ENCODE data around the gene TNP2.
A peak's percentile ranks its signal among the peaks of the same experiment; 100 is the strongest.

DNA sequence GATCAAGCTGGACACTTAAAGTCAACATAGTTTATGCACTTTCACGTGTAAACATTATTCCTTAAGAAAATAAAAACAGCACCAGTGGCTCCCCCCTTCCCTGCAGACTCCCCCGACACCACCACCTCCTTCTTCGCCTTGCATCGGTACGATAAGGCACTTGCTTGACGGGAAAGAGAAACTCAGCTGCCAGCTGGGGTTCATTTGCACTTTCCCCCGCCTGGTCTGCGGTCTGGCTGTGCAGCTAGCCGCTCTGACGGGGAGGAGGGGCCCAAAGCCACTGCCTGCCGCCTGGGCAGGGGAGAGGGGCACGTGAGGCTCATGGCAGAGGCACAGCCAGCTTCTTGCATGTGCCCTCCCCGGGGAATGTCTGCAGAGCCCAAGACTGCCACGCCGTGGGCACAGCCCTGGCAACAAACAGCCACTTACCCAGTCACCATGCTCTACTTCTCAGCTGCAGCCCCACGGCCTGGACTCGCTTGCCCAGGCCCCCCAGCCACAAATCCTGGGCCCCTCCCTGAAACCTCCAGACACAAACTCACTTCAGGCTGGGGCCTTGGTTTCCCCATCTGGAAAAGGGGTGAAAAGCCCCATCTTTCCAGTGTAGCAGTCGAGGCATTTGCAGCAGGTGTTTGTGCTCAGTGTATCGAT is 28.5 kb upstream of the TNP2 start:
- TF ChIP-seq, protein P1, sequence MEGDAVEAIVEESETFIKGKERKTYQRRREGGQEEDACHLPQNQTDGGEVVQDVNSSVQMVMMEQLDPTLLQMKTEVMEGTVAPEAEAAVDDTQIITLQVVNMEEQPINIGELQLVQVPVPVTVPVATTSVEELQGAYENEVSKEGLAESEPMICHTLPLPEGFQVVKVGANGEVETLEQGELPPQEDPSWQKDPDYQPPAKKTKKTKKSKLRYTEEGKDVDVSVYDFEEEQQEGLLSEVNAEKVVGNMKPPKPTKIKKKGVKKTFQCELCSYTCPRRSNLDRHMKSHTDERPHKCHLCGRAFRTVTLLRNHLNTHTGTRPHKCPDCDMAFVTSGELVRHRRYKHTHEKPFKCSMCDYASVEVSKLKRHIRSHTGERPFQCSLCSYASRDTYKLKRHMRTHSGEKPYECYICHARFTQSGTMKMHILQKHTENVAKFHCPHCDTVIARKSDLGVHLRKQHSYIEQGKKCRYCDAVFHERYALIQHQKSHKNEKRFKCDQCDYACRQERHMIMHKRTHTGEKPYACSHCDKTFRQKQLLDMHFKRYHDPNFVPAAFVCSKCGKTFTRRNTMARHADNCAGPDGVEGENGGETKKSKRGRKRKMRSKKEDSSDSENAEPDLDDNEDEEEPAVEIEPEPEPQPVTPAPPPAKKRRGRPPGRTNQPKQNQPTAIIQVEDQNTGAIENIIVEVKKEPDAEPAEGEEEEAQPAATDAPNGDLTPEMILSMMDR (conservative IDR thresholded peaks at IDR 0.05; ENCODE audit: low read depth, low read length) = no peak
- TF ChIP-seq POLR2A (IDR thresholded peaks at IDR 0.05; ENCODE audit: low read depth, low read length) = no peak
- no peak for TF ChIP-seq CEBPB (IDR thresholded peaks at IDR 0.05; ENCODE audit: low read depth, low read length)
- no peak for TF ChIP-seq RAD21 (IDR thresholded peaks at IDR 0.05; ENCODE audit: low read length)
- TF ChIP-seq RCOR1 (IDR thresholded peaks at IDR 0.05; ENCODE audit: insufficient replicate concordance, low read length) = no peak
- TF ChIP-seq RFX5 (IDR thresholded peaks at IDR 0.05; ENCODE audit: low read depth, low read length) = no peak
- no peak for TF ChIP-seq MAFK (IDR thresholded peaks at IDR 0.05; ENCODE audit: low read depth, low read length)
- TF ChIP-seq, protein P2, sequence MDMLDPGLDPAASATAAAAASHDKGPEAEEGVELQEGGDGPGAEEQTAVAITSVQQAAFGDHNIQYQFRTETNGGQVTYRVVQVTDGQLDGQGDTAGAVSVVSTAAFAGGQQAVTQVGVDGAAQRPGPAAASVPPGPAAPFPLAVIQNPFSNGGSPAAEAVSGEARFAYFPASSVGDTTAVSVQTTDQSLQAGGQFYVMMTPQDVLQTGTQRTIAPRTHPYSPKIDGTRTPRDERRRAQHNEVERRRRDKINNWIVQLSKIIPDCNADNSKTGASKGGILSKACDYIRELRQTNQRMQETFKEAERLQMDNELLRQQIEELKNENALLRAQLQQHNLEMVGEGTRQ (IDR thresholded peaks at IDR 0.05; ENCODE audit: low read depth, low read length) = peak; percentile 75; the same call in 1 of the 2 replicates
- peak; percentile 93 for TF ChIP-seq BHLHE40 (IDR thresholded peaks at IDR 0.05; ENCODE audit: low read depth, low read length)
- no peak for TF ChIP-seq CHD1 (IDR thresholded peaks at IDR 0.05; ENCODE audit: low read depth, low read length)
- TF ChIP-seq MXI1 (IDR thresholded peaks at IDR 0.05; ENCODE audit: borderline replicate concordance, low read depth, low read length) = no peak
